HG02840 (cell line): Measurements from ENCODE around the gene SLC4A11.

Source experiments
- ATAC-seq: cut with Tn5 transposase; IDR thresholded peaks from one replicate; pipeline ENCODE4 v1.9.1; 2021; ENCODE audit warnings: mild to moderate bottlenecking, moderate library complexity, moderate number of reproducible peaks; ENCODE audit not compliant: unreplicated experiment, low FRiP score

Gene SLC4A11

DNA sequence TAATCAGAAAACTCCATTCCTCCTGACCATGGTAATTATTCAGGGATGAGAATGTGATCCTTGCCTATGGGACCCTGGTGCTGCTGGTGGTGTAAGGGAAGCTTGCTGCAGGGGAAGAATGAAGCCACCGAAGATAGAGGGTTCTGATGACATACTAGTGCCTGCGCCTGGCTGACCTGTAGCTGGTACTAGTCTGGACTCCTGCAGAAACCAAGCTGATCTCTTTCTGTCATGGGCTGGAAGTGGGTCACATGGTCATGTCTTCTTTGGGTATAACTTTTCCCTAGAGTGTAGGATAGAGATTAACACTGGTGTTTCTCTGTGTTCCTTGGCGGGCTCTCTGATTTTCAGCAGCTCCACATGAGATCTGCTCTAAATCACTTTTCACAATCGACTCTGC, 8.6 kb upstream of the SLC4A11 start:
- no peak for ATAC-seq

DNA sequence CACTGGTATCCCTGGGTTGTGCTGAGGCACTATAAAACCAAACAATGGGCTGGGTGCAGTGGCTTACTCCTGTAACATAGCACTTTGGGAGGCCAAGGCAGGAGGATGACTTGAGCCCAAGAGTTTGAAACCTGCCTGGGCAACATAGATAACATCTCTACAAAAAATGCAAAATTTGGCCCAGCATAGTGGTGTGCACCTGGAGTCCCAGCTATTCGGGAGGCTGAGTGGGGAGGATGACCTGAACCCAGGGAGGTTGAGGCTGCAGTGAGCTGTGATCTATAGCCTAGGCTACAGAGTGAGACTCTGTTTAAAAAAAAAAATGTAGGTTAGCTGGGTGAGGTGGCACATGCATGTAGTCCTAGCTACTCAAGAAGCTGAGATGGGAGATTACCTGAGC, 7.7 kb upstream of the SLC4A11 start:
- ATAC-seq: no peak

DNA sequence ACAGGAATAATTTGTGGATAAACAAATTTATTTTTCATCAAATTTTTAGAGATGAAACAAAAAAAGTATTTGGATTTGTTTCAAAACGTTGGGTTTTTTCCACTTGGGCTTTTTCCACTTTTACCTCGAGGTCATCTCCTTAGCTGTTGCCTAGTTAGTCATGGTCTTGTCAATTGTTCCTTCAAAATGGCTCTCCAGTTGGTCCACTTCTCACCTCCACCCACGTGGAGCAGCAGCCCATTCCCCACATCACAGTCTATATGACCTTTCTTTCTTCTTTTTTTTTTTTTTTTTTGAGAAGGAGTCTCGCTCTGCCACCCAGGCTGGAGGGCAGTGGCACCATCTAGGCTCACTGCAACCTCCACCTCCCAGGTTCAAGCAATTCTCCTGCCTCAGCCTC, 6.7 kb upstream of the SLC4A11 start:
- ATAC-seq: no peak

DNA sequence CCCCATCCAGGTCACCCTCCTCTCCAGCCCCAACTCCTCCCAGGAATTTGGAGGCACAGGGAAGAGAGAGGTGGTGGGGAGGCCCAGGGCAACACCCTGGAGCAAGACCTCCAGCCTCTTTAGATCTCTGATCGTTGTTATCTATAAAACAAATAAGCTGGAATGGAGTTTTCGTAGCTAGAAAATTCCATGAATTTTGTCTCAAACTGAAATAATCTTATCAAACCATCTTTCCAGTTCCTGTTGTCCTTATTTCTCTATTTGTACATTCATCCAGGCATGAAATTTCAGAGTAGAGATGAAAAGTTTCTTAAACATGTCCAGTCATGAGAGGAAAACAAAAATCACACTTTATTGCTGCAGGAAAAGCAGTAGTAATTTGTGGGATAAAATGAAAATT, 6.2 kb upstream of the SLC4A11 start:
- ATAC-seq: no peak

DNA sequence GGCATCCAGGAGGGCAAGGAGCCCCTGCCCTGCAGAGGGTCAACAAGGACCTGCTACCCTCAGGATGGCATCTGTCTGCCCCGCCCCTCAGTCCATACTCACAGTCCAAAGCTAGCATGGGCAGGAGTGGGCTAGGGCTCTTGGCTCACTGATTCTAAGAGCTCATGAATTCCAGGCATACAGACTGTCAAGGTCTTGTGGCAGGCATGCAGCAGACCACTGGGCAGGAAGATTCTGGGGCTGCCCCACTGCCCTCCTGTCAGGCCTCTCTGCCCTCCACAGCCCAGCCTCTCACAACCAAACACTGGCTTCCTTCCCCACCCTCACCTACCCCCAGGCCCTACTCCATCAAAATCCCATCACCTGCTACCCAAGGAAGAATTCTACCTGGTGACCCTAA, 5.6 kb upstream of the SLC4A11 start:
- no peak for ATAC-seq

DNA sequence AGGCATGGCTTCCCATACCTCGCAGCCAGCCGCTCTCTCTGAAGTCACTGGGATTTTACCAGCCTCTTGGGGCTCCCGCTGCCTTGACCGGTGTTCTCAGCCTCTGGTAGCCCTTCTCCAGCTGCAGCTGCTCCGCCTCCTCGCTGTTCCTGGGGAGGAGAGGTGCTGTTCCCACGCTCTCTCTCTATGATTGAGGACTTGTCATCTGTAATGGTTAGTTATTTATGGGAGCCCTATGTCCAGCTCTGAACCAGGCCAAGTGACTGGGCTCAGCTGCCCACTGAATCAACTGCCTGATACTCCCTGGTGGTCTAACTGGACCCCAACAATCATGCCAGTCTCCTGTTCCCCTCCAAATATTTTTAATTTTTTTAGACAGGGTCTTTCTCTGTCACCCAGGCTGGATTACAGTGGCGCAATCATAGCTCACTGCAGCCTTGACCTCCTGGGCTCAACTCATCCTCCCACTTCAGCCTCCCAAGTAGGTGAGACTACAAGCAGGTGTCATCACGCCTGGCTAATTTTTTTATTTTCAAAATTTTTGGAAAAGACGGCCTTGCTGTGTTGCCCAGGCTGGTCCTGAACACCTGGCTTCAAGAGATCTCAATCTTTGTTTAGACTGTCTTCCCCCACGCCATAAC, 4.8 kb upstream of the SLC4A11 start:
- no peak for ATAC-seq

DNA sequence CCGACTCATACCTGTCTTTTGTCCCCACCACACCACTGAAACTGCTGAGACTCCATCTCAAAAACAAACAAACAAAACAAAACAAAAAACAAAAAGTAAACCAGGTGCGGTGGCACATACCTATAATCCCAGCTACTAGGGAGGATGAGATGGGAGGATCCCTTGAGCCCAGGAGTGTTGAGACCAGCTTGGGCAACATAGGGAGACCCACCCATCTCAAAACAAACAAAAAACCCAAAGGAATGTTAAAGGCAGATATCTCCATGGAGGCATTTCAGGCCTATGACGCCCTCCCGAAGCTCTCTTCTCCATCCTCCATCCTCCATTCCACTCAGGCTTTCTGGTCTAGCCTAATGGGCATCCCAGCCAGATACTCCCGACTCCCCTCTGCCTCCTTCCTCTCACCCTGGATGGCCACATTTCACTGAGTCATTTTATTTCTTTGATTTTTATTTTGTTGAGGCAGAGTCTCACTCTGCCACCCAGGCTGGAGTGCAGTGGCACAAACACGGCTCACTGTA, 3.2 kb upstream of the SLC4A11 start:
- no peak for ATAC-seq

DNA sequence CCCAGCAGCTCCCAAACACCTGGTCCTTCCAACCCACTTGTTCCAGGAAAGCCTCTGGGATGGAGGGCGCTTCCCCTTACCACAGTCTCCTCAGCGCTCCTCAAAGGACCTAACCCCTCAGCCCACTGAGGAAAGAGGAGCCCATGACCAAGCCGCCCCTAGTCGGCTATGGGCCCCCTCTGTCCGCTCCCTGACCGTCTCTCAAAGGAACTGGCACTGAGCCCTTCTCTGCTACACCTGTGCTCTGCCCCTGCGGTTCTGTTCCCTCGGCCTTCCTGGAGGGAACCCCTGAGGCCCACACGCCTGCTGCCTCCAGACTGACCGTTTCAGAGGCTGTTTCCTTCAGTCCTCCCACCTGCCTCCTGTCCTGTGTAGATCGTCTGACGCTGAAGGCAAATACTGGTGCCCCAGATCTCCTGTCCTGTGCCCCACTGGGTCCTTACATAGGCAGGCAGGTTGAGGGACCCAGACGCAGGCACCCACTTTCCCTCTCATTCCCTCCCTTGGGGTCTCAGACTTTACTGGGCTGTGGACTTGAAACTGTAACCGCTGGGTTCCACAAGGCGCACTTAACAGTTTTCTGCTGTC, 1.9 kb upstream of the SLC4A11 start:
- no peak for ATAC-seq

DNA sequence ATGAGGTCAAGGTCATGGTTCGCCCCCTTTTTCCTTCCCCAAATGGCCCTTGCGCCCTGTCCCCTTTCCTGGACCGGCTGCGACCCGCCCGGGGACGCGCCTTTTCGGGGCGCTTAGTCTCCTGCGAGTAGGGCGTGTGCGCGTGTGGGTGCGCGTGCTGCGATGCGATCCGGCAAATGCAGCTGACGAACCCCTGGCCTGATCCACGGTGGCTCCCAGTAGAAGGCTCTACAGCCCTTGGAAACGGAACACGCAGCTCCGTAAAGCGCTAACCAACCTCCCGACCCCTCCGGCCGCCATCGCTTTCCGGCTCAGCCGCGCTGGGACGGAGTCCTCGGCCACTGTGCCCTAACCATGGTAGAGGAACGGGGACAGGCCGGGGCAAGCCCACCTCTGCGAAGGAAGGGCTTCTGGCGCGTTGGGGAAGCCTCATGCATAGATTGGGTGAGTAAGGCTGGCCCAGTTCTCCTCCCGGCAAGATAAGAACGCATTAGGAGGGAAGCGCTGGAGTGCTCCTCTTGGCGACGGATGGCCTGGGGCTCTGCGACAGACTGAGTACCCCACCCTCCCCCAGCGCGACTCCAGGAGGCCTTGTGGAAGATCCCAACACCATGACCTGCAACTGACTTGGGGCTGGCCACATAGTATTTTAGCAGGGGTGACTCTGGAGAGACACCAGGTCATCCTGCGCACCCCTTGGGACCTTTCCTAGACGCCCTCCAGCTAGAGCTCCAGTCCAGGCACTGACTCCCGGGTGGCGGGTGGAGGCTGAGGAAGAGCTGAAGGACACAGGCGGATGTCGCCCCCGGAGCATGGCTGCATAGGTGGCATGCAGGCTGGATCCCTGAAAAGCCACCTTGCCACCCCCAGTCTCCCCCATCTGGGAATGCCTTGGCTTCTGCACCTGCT, 1.1 kb upstream of the SLC4A11 start:
- no peak for ATAC-seq

DNA sequence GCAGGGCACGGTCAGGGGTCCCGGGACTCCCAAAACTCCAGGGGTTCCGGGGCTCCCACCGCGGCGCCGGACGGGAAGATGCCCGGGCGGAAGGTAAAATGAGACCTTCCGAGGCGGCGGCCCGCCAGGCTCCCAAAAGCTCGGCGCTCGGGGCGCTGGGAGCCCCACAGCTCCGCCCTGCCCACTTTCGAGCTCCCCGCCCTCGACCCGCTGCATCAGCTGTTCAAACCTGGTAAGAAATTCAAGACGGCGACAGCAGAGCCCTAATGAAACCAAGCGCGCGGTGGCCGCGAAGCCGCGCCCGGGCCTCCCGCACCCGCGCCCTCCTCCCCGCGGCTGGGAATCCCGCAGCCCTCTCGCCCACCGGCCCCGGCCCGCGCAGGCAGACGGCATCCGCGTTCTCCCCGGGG, 369 bp downstream of the SLC4A11 start:
- no peak for ATAC-seq

DNA sequence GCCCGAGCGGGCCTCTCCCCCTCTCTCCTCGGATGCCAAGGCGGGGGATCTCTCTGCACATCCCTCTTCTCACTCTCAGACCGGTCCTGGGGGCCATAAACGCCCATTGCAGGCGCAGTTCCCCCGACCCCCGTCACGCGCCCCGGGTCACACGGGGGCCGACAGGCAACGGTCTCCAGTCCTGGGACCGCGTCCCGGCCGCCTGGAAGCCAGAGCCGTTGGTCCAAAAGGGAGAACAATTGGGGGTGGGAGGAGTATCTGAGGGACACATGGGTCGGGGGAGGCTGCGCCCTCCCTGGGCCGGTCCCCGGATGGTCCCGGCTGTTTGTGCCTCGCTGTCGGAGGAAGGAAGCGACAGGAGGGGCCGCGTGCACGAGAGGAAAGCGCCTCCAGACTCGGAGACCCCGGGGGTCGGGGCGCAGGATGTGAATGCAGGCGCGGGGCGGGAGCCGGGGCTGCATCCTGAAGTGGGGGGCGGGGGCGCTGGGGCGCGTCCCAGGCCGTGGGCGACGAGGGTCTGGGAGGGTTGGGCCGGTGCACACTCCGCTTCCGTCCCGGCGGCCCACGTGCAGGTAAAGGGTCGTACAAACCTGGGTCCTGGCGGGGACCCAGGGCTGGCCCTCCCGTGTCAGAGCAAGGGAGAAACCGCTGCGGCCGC, 903 bp downstream of the SLC4A11 start:
- no peak for ATAC-seq

DNA sequence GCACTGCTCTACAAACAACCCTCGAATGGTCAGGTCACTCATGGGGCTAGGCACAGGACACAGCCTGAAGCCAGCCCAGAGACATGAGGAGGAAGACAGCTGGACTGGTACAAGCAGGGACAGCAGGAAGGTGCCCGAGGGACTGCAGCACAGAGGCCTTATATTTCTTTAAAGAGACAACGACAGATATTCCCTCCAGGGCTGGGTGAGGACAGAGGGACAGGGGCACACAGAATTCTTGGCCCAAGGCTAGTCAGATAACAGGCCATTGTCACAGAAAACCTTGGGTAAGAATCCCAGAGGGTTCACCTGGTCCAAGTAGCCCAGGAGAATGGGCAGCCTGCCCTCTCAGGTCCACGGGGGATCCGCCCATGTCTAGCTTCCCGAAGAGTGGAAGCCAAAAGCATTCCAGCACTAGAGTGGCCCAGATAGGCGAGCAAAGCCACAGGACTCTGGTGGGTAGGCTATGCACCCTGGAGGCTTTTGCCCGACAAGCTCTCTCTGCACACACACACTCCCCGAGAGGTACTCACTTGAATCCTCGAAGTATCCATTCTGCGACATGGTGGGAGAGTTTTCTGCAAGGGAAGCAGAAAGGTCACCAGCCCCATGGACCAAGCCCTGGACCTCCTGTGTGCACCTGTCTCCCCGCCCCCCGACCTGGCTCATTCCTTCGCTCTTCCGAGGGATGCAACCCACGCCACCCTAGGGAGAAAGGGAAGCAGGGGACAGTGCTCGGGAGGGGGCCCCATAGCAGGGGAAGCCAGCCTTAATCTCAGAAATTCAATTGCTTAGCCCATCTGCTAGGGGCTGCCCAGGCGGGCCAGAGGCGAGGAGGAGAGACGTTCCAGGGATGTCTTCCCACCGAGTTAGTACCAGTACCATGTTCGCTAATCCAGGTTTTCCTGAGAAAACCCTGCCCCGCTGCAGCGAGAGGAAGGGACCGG, 1.7 kb downstream of the SLC4A11 start:
- ATAC-seq: no peak

DNA sequence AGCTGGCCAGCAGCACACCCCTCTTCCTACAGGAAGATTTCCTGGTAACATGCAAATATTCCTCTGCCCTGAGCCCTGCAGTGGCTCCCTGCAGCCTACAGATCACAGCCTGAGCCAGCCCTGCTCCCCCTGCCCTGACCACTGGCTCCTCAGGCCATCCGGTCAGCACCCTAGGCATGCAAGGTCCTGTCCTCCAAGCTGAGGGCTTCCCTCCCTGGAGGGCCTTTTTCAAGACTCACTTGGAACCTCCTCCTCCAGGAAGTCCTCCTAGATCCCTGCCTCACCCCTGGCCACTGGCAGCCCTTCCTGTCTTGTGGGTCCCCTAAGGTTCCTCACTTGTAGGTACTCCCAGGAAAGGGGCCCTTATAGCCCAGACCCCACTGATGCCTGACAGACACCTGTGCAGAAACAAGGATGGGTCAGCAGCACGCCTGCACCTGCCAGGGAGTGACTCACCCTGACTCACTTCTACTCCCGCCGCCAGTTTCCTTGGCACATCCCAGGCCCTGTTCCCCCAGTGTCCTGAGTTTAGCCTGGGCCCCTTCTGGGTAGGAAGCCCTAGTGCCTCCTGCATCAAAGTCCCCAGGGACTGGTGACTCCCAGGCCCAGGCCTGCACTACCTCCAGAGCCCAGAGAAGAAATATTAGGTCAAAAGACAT, 3.2 kb downstream of the SLC4A11 start:
- ATAC-seq: no peak

DNA sequence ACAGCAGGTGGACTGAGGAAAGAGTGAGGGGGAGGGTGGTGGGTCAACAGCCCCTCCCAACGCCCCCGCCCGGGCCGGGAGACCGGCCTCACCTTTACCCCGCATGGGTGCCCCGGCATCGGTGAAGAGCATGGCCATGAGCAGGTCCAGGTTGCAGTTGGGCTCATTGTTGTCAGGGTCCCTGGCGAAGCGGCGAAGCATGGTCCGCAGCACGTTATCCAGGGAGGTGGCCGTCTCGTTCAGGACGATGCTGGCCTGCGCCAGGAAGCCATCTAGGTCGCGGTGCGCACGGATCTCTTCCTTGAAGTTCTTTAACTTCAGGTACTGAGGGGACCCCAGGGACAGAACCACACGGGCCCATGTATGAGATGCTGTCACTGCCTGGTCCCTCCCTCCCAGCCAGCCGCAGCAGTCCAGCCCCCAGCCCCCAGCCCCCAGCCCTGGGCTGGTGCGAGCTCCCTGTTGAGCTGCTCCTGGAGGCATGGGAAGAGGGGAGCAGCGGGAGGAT, 4.9 kb downstream of the SLC4A11 start:
- no peak for ATAC-seq

DNA sequence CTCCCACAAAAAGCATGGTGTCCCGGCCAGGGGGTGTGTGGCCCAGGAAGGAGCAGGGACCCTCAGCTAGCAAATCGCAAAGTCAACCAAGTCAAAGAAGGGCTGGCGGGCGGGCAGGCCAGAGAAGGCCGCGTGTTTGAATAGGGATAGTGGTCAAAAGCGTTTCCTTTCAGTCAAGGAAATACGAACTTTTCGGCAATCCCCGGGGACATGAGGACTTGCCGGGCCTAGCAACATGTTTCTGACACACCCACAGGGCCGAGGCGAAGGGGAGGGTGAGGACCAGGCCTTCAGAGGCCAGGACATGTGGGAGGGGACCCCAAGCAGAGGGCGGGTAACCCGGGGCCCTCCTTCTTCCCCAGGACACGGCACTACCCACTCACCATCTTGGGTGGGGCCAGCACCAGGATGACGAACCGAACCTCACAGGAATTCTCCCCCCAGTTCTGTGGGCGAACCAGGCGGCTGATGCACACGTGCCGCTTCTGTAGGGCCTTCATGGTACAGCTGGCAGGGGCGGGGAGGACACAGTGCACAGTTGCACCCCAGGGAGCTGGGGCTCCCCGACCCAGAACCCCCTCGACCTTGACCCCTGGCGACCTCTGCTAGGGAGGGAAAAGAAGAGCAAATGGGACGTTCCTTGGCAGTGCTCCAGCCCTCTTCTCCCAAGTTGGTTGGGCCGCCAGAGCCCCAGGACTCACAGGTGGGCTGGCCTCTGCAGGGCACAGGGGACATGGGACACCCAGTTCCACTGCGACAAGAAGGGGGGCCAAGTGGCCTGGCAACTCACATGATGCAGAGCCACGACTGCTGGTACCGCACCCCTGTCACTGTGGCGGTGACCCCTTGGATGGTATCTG, 5.6 kb downstream of the SLC4A11 start:
- ATAC-seq: no peak

DNA sequence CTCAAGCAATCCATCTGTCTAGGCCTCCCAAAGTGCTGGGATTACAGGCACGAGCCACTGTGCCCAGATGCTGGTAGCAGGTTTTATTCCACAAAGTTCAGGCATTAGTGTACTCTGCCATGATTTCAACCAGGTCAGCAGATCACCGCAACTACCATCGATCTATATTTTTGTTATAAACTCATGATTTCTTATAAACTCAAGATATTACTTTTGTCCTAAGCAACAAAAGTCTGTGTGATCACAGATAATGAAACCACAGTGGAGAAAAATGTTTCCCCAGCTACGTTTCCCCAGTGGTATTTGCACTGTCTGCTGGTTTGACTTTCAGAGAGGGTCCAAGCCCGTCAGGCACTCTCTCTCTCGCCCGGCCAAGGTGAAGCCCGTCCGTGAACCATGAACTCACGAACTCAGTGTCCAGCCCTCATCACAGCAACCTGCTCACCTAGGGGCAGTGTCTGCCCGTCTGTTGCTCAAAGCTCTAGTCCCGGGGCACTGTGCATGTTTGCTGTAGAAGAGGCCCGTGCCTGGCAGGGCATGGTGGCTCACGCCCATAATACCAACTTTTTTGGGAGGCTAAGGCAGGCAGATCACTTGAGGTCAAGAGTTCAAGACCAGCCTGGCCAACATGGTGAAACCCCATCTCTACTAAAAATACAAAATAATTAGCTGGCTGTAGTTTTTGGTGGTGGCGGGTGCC, 7.0 kb downstream of the SLC4A11 start:
- no peak for ATAC-seq

DNA sequence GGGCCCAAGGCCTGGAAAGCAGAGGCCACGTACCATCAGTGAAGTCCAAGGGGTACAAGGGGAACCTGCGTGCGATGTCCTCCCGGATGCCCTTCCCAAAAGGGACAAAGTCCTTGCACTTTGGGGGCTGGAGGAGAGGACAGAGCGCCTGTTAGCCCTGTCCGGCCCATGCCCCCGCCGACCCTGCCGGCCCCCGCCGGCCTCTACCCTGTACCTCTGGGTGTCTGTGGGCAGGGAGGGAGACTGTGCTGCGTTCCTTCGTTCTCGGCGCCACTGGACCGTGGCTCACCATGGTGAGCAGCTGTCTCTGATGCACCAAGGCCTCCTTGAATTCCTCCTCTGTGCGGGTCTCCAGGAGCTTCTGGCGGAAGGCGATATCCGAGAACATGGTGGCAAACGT, 7.9 kb downstream of the SLC4A11 start:
- no peak for ATAC-seq

DNA sequence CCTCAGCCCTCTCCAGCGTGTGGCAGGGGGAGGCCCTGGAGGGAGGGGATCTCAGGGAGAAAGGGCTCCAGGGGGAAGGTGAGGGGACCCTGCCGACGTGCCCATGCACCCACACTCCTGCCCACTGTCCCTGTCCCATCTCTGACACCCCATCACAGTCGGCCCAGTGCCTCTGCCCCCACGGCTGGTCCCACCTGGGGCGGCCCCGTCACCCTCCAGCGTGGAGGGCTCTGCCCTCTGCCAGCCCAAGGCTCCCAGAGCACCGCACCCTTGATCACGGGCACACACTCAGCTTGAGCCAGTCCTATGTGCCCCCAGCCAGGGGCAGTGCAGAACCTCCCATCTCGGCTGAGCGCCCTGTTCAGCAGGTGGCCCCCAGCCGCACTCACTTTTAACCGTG, 9.2 kb downstream of the SLC4A11 start:
- ATAC-seq: no peak
